CD14-positive monocyte (primary cell): ENCODE data around the gene FRMD4A. TPM values are rescaled to one million over a fixed set of nuclear protein-coding genes. Genes with fewer than 3 reads are reported as not detected.

ENCODE experiments used
- DNase-seq, 3 donors: peaks; one replicate each; pipeline ENCODE4 v3.0.0-alpha.2; 2011 to 2022
- H2AFZ ChIP-seq: 2 replicates; pipeline ENCODE4 v1.6.0; 2012; ENCODE audit warnings: mild to moderate bottlenecking, low read depth, low read length, inconsistent platforms; ENCODE audit not compliant: insufficient read depth, poor library complexity, severe bottlenecking
- H3K27ac ChIP-seq, 2 donors: 1 replicate in 1 of 2; 2 replicates in 1 of 2; pipeline ENCODE4 v1.5.1; 2012 to 2013; ENCODE audit warnings: low read length in 2 of 2, control low read depth in 1 of 2, inconsistent platforms in 1 of 2, low read depth in 1 of 2, mild to moderate bottlenecking in 1 of 2
- H3K27me3 ChIP-seq, 2 donors: one replicate each; pipeline versions ENCODE4 v1.6.0 to v1.6.1; 2011 to 2013; ENCODE audit warnings: low read length in 2 of 2; ENCODE audit not compliant: control insufficient read depth in 2 of 2, insufficient read depth in 2 of 2
- H3K36me3 ChIP-seq, 2 donors: replicated peaks in 1 of 2; 1 replicate in 1 of 2; 2 replicates in 1 of 2; pipeline versions ENCODE4 v1.5.1 to v1.6.1; 2012 to 2013; ENCODE audit warnings: low read length in 2 of 2, control low read depth in 1 of 2, inconsistent platforms in 1 of 2, mild to moderate bottlenecking in 1 of 2; ENCODE audit not compliant: insufficient read depth in 2 of 2, control insufficient read depth in 1 of 2
- H3K4me1 ChIP-seq, 2 donors: 1 replicate in 1 of 2; 2 replicates in 1 of 2; pipeline versions ENCODE4 v1.5.1 to v1.6.1; 2012 to 2013; ENCODE audit warnings: low read length in 2 of 2, control low read depth in 1 of 2, inconsistent platforms in 1 of 2, mild to moderate bottlenecking in 1 of 2, moderate library complexity in 1 of 2; ENCODE audit not compliant: insufficient read depth in 2 of 2, control insufficient read depth in 1 of 2
- H3K4me2 ChIP-seq: replicated peaks from 2 replicates; pipeline ENCODE3; 2012; ENCODE audit warnings: low read length, moderate library complexity, mild to moderate bottlenecking; ENCODE audit not compliant: poor library complexity, severe bottlenecking; ENCODE audit errors: extremely low read depth
- H3K4me3 ChIP-seq, 3 experiments: fragments of 200-600 bp in 1 of 3; sonication (generic) in 1 of 3; replicated peaks in 1 of 3; 1 replicate in 2 of 3; 2 replicates in 1 of 3; pipeline ENCODE4 v1.5.1; 2011 to 2013; ENCODE audit warnings: low read length in 3 of 3, mild to moderate bottlenecking in 3 of 3, control low read depth in 2 of 3, low read depth in 2 of 3, inconsistent platforms in 1 of 3, moderate library complexity in 1 of 3
- H3K79me2 ChIP-seq: 2 replicates; pipeline ENCODE4 v1.6.0; 2012; ENCODE audit warnings: mild to moderate bottlenecking, control low read depth, inconsistent platforms, low read length, moderate library complexity; ENCODE audit not compliant: insufficient read depth
- H3K9ac ChIP-seq: 2 replicates; pipeline ENCODE4 v1.6.0; 2017; ENCODE audit warnings: low read length, mild to moderate bottlenecking; ENCODE audit not compliant: insufficient read depth, poor library complexity, severe bottlenecking
- H3K9me3 ChIP-seq, 2 donors: replicated peaks in 1 of 2; 1 replicate in 1 of 2; 2 replicates in 1 of 2; pipeline versions ENCODE4 v1.5.1 to v1.6.1; 2012 to 2013; ENCODE audit warnings: low read length in 2 of 2, control low read depth in 1 of 2; ENCODE audit not compliant: control insufficient read depth in 1 of 2, insufficient read depth in 1 of 2
- H4K20me1 ChIP-seq: 2 replicates; pipeline ENCODE4 v1.6.0; 2012; ENCODE audit warnings: mild to moderate bottlenecking, low read length, control low read depth, moderate library complexity; ENCODE audit not compliant: insufficient read depth
- H3K27ac Mint-ChIP-seq, 7 donors: one replicate each; pipeline ENCODE4 v1.8.0; 2020; ENCODE audit warnings: mild to moderate bottlenecking in 7 of 7, mixed read lengths in 7 of 7, moderate library complexity in 6 of 7, inconsistent platforms in 2 of 7
- H3K27me3 Mint-ChIP-seq, 3 donors: one replicate each; pipeline ENCODE4 v1.8.0; 2021 to 2022; ENCODE audit warnings: low read depth in 3 of 3, mild to moderate bottlenecking in 3 of 3, mixed read lengths in 3 of 3, moderate library complexity in 3 of 3, inconsistent platforms in 1 of 3
- H3K36me3 Mint-ChIP-seq, 2 donors: one replicate each; pipeline ENCODE4 v1.8.0; 2020; ENCODE audit warnings: mixed read lengths in 2 of 2, inconsistent platforms in 1 of 2, mild to moderate bottlenecking in 1 of 2
- H3K4me1 Mint-ChIP-seq: one replicate; pipeline ENCODE4 v1.8.0; 2020; ENCODE audit warnings: mild to moderate bottlenecking, mixed read lengths
- H3K4me3 Mint-ChIP-seq, 2 donors: one replicate each; pipeline ENCODE4 v1.8.0; 2020; ENCODE audit warnings: mild to moderate bottlenecking in 2 of 2, mixed read lengths in 2 of 2, moderate library complexity in 1 of 2
- H3K9me3 Mint-ChIP-seq, 7 donors: one replicate each; pipeline ENCODE4 v1.8.0; 2020 to 2022; ENCODE audit warnings: mixed read lengths in 7 of 7, mild to moderate bottlenecking in 6 of 7, moderate library complexity in 6 of 7, inconsistent platforms in 2 of 7
- WGBS: methylation state at CpG from one replicate; pipeline ENCODE4 v1.1.5; 2013; ENCODE audit warnings: missing lambda C conversion rate; ENCODE audit not compliant: insufficient coverage; 5-methylcytosine and 5-hydroxymethylcytosine counted together
- intact Hi-C, 2 donors: fragments of 100-400 bp; cut with micrococcal nuclease; formaldehyde crosslinking; loops; one replicate each; pipeline versions ENCODE4 v1.15.0 to v1.15.1; 2023
- polyA plus RNA-seq, 3 donors: library from polyadenylated mRNA; depleted of rRNA in 1 of 3; unstranded in 2 of 3; stranded (reverse) in 1 of 3; fragments of 300-500 nt in 2 of 3; fragments of >200 nt in 1 of 3; fragmentation: Illumina TruSeq in 2 of 3; gene quantifications; 1 replicate in 2 of 3; 2 replicates in 1 of 3; pipeline ENCODE4 v1.2.3, GENCODE V29; 2012 to 2021
- TF ChIP-seq, protein P1 (sequence below): fragments of 200-600 bp; IDR thresholded peaks from one replicate; pipeline ENCODE4 v1.8.0; 2022; ENCODE audit warnings: antibody characterized with exemption, mild to moderate bottlenecking

FRMD4A gene
- polyA plus RNA-seq, 3 donors = 0.12 TPM; not detected in 2

DNA sequence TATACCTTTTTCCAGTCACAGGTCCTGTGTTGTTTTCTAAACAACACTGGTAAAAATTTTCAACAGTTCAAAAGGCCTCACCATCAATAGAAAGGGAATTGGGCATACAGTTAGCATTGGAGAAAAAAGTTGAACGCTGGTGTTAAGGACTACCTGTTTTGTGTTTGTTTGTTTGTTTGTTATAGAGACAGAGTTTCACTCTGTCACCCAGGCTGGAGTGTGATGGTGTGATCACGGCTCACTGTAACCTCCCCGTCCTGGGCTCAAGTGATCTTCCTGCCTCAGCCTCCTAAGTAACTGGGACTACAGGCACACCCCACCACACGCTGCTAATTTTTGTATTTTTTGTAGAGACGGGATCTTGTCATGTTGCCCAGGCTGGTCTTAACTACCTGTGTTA lies 437.9 kb downstream of the FRMD4A start:
- H3K27me3 ChIP-seq = peaks cover 65 to 81% of the 10 kb centered on the region in 2 donors
- peaks cover 75 to 80% (median 78%) of the 10 kb centered on the region in 3 donors for H3K27me3 Mint-ChIP-seq

DNA sequence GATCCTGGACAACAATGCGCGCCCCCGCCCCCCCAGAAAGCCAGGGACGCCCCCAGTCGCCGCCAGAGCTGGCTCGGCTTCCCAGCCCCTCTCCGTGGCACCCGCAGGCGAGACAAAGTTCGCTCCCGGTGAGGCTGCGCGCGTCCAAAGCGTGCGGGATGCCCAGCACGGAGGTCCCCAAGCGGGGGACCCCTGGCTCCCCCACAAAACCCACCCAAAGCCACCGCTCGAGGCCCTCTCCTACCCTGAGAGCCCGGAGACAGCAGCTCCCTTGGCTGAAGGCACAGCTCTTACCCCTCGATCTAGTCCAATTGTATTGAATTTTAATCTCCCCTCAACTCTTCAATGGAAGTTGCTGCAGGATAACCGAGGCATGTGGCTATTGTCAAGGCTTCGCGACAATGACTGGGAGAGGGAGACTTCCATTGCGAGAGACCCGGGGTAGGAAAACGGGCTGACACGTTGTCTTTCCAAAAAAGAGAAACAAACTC lies 438.7 kb downstream of the FRMD4A start:
- H3K27me3 ChIP-seq = peaks cover 69 to 82% of the 10 kb centered on the region in 2 donors
- no peaks in the 10 kb centered on the region for H3K79me2 ChIP-seq
- H3K9ac ChIP-seq = no peak overlapping the region
- peaks cover 28% of the 10 kb centered on the region for H3K4me1 Mint-ChIP-seq
- H3K4me3 Mint-ChIP-seq = peak overlapping the region; percentile 58 to 77
- H3K36me3 Mint-ChIP-seq = peaks cover 0 to 8% of the 10 kb centered on the region in 2 donors
- WGBS = 1% methylated on average over 22 of the region's 30 CpGs
- H3K4me3 ChIP-seq = no peak overlapping the region
- H3K27ac ChIP-seq = no peak overlapping the region
- peak overlapping the region; percentile 19 for H2AFZ ChIP-seq
- DNase-seq = no peak
- H4K20me1 ChIP-seq = no peaks in the 10 kb centered on the region
- H3K9me3 ChIP-seq = peaks cover 0 to 13% of the 10 kb centered on the region in 2 donors
- no peaks in the 10 kb centered on the region for H3K36me3 ChIP-seq
- H3K27me3 Mint-ChIP-seq = peaks cover 81 to 83% (median 82%) of the 10 kb centered on the region in 3 donors
- TF ChIP-seq, protein P1, sequence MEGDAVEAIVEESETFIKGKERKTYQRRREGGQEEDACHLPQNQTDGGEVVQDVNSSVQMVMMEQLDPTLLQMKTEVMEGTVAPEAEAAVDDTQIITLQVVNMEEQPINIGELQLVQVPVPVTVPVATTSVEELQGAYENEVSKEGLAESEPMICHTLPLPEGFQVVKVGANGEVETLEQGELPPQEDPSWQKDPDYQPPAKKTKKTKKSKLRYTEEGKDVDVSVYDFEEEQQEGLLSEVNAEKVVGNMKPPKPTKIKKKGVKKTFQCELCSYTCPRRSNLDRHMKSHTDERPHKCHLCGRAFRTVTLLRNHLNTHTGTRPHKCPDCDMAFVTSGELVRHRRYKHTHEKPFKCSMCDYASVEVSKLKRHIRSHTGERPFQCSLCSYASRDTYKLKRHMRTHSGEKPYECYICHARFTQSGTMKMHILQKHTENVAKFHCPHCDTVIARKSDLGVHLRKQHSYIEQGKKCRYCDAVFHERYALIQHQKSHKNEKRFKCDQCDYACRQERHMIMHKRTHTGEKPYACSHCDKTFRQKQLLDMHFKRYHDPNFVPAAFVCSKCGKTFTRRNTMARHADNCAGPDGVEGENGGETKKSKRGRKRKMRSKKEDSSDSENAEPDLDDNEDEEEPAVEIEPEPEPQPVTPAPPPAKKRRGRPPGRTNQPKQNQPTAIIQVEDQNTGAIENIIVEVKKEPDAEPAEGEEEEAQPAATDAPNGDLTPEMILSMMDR = no peak
- H3K27ac Mint-ChIP-seq = peak overlapping the region in 1 of 7 donors; percentile 8
- intact Hi-C loops = loop anchor here in 1 of 2 donors (5.0 kb wide), 1 partner anchor 40 kb away; no protein-coding TSS in a partner anchor
- peak overlapping the region; percentile 34 for H3K4me2 ChIP-seq
- peaks cover 2 to 28% (median 10%) of the 10 kb centered on the region in 7 donors for H3K9me3 Mint-ChIP-seq
- peaks cover 12 to 14% of the 10 kb centered on the region in 2 donors for H3K4me1 ChIP-seq

More for the DNA sequence above, 437.9 kb downstream of the FRMD4A start:
- Histone ChIP-seq H3K4me2 (no peak overlapping the region), H3K4me3 (no peak overlapping the region), H4K20me1 (no peaks in the 10 kb centered on the region), H3K9me3 (peaks cover 0 to 13% of the 10 kb centered on the region in 2 donors), H3K79me2 (no peaks in the 10 kb centered on the region), H3K36me3 (no peaks in the 10 kb centered on the region), H3K27ac (no peak overlapping the region), H3K9ac (no peak overlapping the region), H2AFZ (no peak overlapping the region), H3K4me1 (peaks cover 12 to 14% of the 10 kb centered on the region in 2 donors)
- Mint-ChIP-seq H3K36me3 (peaks cover 0 to 8% of the 10 kb centered on the region in 2 donors), H3K4me3 (peak overlapping the region in 1 of 2 donors; percentile 77), H3K4me1 (peaks cover 28% of the 10 kb centered on the region), H3K27ac (no peak overlapping the region), H3K9me3 (peaks cover 2 to 28% (median 10%) of the 10 kb centered on the region in 7 donors)
- intact Hi-C loops = loop anchor here in 1 of 2 donors (5.0 kb wide), 1 partner anchor 41 kb away; no protein-coding TSS in a partner anchor
- no peak for DNase-seq
- WGBS = 96% methylated on average over 3 of the region's 5 CpGs
- TF ChIP-seq, protein P1 = no peak
